ENCODE data around the gene RNF39.
"Not testable (repeated sequence)": the region's sequence is repeated elsewhere in the genome, so short reads cannot be mapped to it uniquely, and the experiment has no call there.

The RNF39 gene

GRCh38 chr6:30075094-30075789 lies at the start of gene RNF39:
Gene RNF39 (minus strand): TSS chr6:30075769. CDS start chr6:30075585, 184 bp downstream.
- DNase-seq (ENCODE audit: low spot score), result no peak

- no peak for DNase-seq (ENCODE audit: low spot score)
Measured at GRCh38 chr6:30122515-30122914, 46.9 kb upstream of the RNF39 start.

GRCh38 chr6:30121446-30122366 lies 46.1 kb upstream of the RNF39 start:
- no peak for DNase-seq (ENCODE audit: low spot score)

GRCh38 chr6:30118691-30119090 lies 43.1 kb upstream of the RNF39 start:
- DNase-seq (ENCODE audit: low spot score), result not testable (repeated sequence)

- no peak for DNase-seq (ENCODE audit: low spot score)
Measured at GRCh38 chr6:30116724-30117123, 41.2 kb upstream of the RNF39 start.

GRCh38 chr6:30113841-30114240 lies 38.3 kb upstream of the RNF39 start:
- DNase-seq (ENCODE audit: low spot score), result no peak

GRCh38 chr6:30113003-30113759 lies 37.6 kb upstream of the RNF39 start, which contains the start of gene TRIM31:
Gene TRIM31 (minus strand): TSS chr6:30113090. CDS start chr6:30112805, 285 bp downstream.
- no peak for DNase-seq (ENCODE audit: low spot score)

GRCh38 chr6:30112402-30112994 lies 36.9 kb upstream of the RNF39 start:
- no peak for DNase-seq (ENCODE audit: low spot score)

GRCh38 chr6:30111266-30111856 lies 35.8 kb upstream of the RNF39 start:
- no peak for DNase-seq (ENCODE audit: low spot score)

GRCh38 chr6:30104661-30105060 lies 29.1 kb upstream of the RNF39 start:
- DNase-seq (ENCODE audit: low spot score), result no peak

- DNase-seq (ENCODE audit: low spot score), result no peak
Measured at GRCh38 chr6:30103872-30104179, 28.3 kb upstream of the RNF39 start.

- DNase-seq (ENCODE audit: low spot score), result peak; percentile 85
Measured at GRCh38 chr6:30102970-30103871, 27.7 kb upstream of the RNF39 start.

- no peak for DNase-seq (ENCODE audit: low spot score)
Measured at GRCh38 chr6:30102414-30102969, 26.9 kb upstream of the RNF39 start.

GRCh38 chr6:30101444-30102413 lies 26.2 kb upstream of the RNF39 start:
- peak; percentile 58 for DNase-seq (ENCODE audit: low spot score)

GRCh38 chr6:30100585-30101443 lies 25.2 kb upstream of the RNF39 start:
- DNase-seq (ENCODE audit: low spot score), result no peak

GRCh38 chr6:30100154-30100553 lies 24.6 kb upstream of the RNF39 start:
- no peak for DNase-seq (ENCODE audit: low spot score)

- no peak for DNase-seq (ENCODE audit: low spot score)
Measured at GRCh38 chr6:30097902-30098768, 22.6 kb upstream of the RNF39 start.

Data from activated CD4-positive, alpha-beta T cell treated with anti-CD3 and anti-CD28 coated beads, Interleukin-2, Interleukin-4, amounts not matched to agents 100 ng/mL and 50 ng/mL, durations not matched to agents 16 hours and 8 hours (primary cell).